Upper lobe of left lung (tissue), 6 donors: ENCODE data around the gene TTC12. TPM values are rescaled to one million over a fixed set of nuclear protein-coding genes. Genes with fewer than 3 reads are reported as not detected.

ENCODE experiments used
- ATAC-seq, 2 donors: fragments of 200-7000 bp; cut with Tn5 transposase; one replicate each; pipeline ENCODE4 v1.9.1; 2022; ENCODE audit warnings: mild to moderate bottlenecking in 2 of 2, moderate library complexity in 2 of 2; ENCODE audit not compliant: low FRiP score in 2 of 2
- DNase-seq, 2 donors: peaks; one replicate each; pipeline ENCODE4 v3.0.0-alpha.2; 2019 to 2020
- H3K27ac ChIP-seq, 4 donors: fragments of 200-600 bp; sonication (generic); one replicate each; pipeline ENCODE4 v1.5.1; 2016 to 2019
- H3K27me3 ChIP-seq, 4 donors: fragments of 200-600 bp; sonication (generic); one replicate each; pipeline ENCODE4 v1.5.1; 2017 to 2019
- H3K36me3 ChIP-seq, 4 donors: fragments of 200-600 bp; sonication (generic); one replicate each; pipeline ENCODE4 v1.5.1; 2016 to 2019
- H3K4me1 ChIP-seq, 4 donors: fragments of 200-600 bp; sonication (generic); one replicate each; pipeline ENCODE4 v1.5.1; 2018 to 2019
- H3K4me3 ChIP-seq, 4 donors: fragments of 200-600 bp; sonication (generic); one replicate each; pipeline ENCODE4 v1.5.1; 2017 to 2019; ENCODE audit warnings: mild to moderate bottlenecking in 2 of 4, moderate library complexity in 1 of 4
- H3K9me3 ChIP-seq, 4 donors: fragments of 200-600 bp; sonication (generic); one replicate each; pipeline ENCODE4 v1.5.1; 2018 to 2019
- CTCF ChIP-seq, 6 experiments: fragments of 450-650 bp in 4 of 6; fragments of 200-600 bp in 2 of 6; sonication (generic) in 2 of 6; IDR thresholded peaks; one replicate each; pipeline ENCODE4 v1.5.1; 2016 to 2019; ENCODE audit warnings: antibody characterized with exemption in 6 of 6
- EP300 ChIP-seq, 4 donors: sonication (generic); formaldehyde crosslinking; IDR thresholded peaks; one replicate each; pipeline ENCODE4 v1.5.1; 2017; ENCODE audit warnings: antibody characterized with exemption in 4 of 4, control low read depth in 2 of 4
- POLR2A ChIP-seq, 4 donors: fragments of 450-650 bp; IDR thresholded peaks; one replicate each; pipeline ENCODE4 v1.5.1; 2016 to 2017; ENCODE audit warnings: antibody characterized with exemption in 4 of 4, mild to moderate bottlenecking in 2 of 4
- POLR2AphosphoS5 ChIP-seq, 2 donors: sonication (generic); formaldehyde crosslinking; IDR thresholded peaks; one replicate each; pipeline ENCODE4 v1.5.1; 2017; ENCODE audit warnings: antibody characterized with exemption in 2 of 2
- WGBS, 2 donors: methylation state at CpG; one replicate each; pipeline ENCODE4 v1.1.5; 2017 to 2018; 5-methylcytosine and 5-hydroxymethylcytosine counted together
- total RNA-seq, 6 donors: library from RNA; depleted of rRNA in 4 of 6; stranded (reverse); fragments of >200 nt in 4 of 6; gene quantifications; one replicate each; pipeline versions ENCODE4 v1.1.0 to v1.2.1, GENCODE V29; 2016 to 2021
- donor health status: DM: no; HTN: no; CAD: no; lungs with moderate emphysema.
- donor health status: DM: no; HTN: yes; CAD: no; lungs with severe emphysema.

TTC12 gene
- total RNA-seq, 6 donors from 2014 or later, result 11.6 to 56.7 (median 16.1) TPM

GRCh38 chr11:113276466-113276865, 37.9 kb upstream of the TTC12 start:
- no peak for TF ChIP-seq POLR2AphosphoS5 (IDR thresholded peaks at IDR 0.05)
- no peak for TF ChIP-seq CTCF (IDR thresholded peaks at IDR 0.05)
- no peak for TF ChIP-seq EP300 (IDR thresholded peaks at IDR 0.05)
- TF ChIP-seq POLR2A (IDR thresholded peaks at IDR 0.05), result no peak
- no peak overlapping the region for H3K4me3 ChIP-seq
- no peaks in the 10 kb centered on the region for H3K36me3 ChIP-seq
- DNase-seq (no peak), ATAC-seq (no peak)
- WGBS, 2 donors, result 74 to 78% methylated on average over 2 of the region's 2 CpGs
- no peak overlapping the region for H3K27ac ChIP-seq
- no peaks in the 10 kb centered on the region for H3K9me3 ChIP-seq
- no peaks in the 10 kb centered on the region for H3K27me3 ChIP-seq
- H3K4me1 ChIP-seq, result no peaks in the 10 kb centered on the region

GRCh38 chr11:113277907-113278306, 36.5 kb upstream of the TTC12 start:
- H3K4me1 ChIP-seq, result no peaks in the 10 kb centered on the region
- TF ChIP-seq EP300 (IDR thresholded peaks at IDR 0.05), result no peak
- no peak for TF ChIP-seq POLR2AphosphoS5 (IDR thresholded peaks at IDR 0.05)
- TF ChIP-seq CTCF (IDR thresholded peaks at IDR 0.05), result no peak
- no peak for TF ChIP-seq POLR2A (IDR thresholded peaks at IDR 0.05)
- no peak overlapping the region for H3K27ac ChIP-seq
- H3K36me3 ChIP-seq, result no peaks in the 10 kb centered on the region
- H3K9me3 ChIP-seq, result no peaks in the 10 kb centered on the region
- ATAC-seq, result no peak
- H3K27me3 ChIP-seq, result no peaks in the 10 kb centered on the region
- 93 to 94% methylated on average over 5 of the region's 5 CpGs for WGBS, 2 donors
- no peak for DNase-seq
- H3K4me3 ChIP-seq, result no peak overlapping the region

GRCh38 chr11:113278481-113278880, 35.9 kb upstream of the TTC12 start:
- 83 to 88% methylated on average over 9 of the region's 9 CpGs for WGBS, 2 donors
- no peak for DNase-seq
- H3K9me3 ChIP-seq, result no peaks in the 10 kb centered on the region
- no peaks in the 10 kb centered on the region for H3K4me1 ChIP-seq
- no peak overlapping the region for H3K27ac ChIP-seq
- H3K27me3 ChIP-seq, result no peaks in the 10 kb centered on the region
- ATAC-seq, result no peak
- TF ChIP-seq CTCF (IDR thresholded peaks at IDR 0.05) (no peak), POLR2AphosphoS5 (IDR thresholded peaks at IDR 0.05) (no peak), POLR2A (IDR thresholded peaks at IDR 0.05) (no peak), EP300 (IDR thresholded peaks at IDR 0.05) (no peak)
- no peaks in the 10 kb centered on the region for H3K36me3 ChIP-seq
- no peak overlapping the region for H3K4me3 ChIP-seq

GRCh38 chr11:113278925-113279324, 35.5 kb upstream of the TTC12 start:
- H3K36me3 ChIP-seq, result no peaks in the 10 kb centered on the region
- 67 to 89% methylated on average over 4 of the region's 4 CpGs for WGBS, 2 donors
- H3K4me3 ChIP-seq, result no peak overlapping the region
- H3K27me3 ChIP-seq, result no peaks in the 10 kb centered on the region
- no peak for DNase-seq
- TF ChIP-seq CTCF (IDR thresholded peaks at IDR 0.05) (no peak), POLR2A (IDR thresholded peaks at IDR 0.05) (no peak), EP300 (IDR thresholded peaks at IDR 0.05) (no peak), POLR2AphosphoS5 (IDR thresholded peaks at IDR 0.05) (no peak)
- no peaks in the 10 kb centered on the region for H3K4me1 ChIP-seq
- no peak overlapping the region for H3K27ac ChIP-seq
- no peaks in the 10 kb centered on the region for H3K9me3 ChIP-seq
- ATAC-seq, result no peak

GRCh38 chr11:113279591-113279990, 34.8 kb upstream of the TTC12 start:
- Histone ChIP-seq H3K9me3 (no peaks in the 10 kb centered on the region), H3K4me3 (no peak overlapping the region), H3K36me3 (no peaks in the 10 kb centered on the region), H3K4me1 (no peaks in the 10 kb centered on the region), H3K27me3 (no peaks in the 10 kb centered on the region), H3K27ac (no peak overlapping the region)
- ATAC-seq (no peak), DNase-seq (no peak)
- WGBS, 2 donors, result 53 to 74% methylated on average over 3 of the region's 3 CpGs
- TF ChIP-seq CTCF (IDR thresholded peaks at IDR 0.05) (no peak), POLR2AphosphoS5 (IDR thresholded peaks at IDR 0.05) (no peak), EP300 (IDR thresholded peaks at IDR 0.05) (no peak), POLR2A (IDR thresholded peaks at IDR 0.05) (no peak)
